Measurements from ENCODE around the gene PARK7. TPM values are rescaled to one million over a fixed set of nuclear protein-coding genes. Genes with fewer than 3 reads are reported as not detected.

Gene PARK7
- total RNA-seq, 2 donors from 2014 or later = 304 to 378 TPM

GRCh38 chr1:8033322-8033721 lies 71.8 kb downstream of the PARK7 start:
- H3K4me3 ChIP-seq (ENCODE audit: low read length) = no peak overlapping the region
- Mint-ChIP-seq H3K36me3 (ENCODE audit: low read depth) (no peaks in the 10 kb centered on the region), H3K9me3 (no peaks in the 10 kb centered on the region), H3K27me3 (ENCODE audit: insufficient read depth) (no peaks in the 10 kb centered on the region), H3K4me3 (no peak overlapping the region), H3K27ac (no peak overlapping the region), H3K4me1 (peaks cover 12% of the 10 kb centered on the region)
- WGBS, 2 experiments (ENCODE audit: insufficient coverage in 1 of 2, insufficient read length in 1 of 2) = 96 to 100% methylated on average over 4 to 6 of the region's 6 CpGs
- H3K9me3 ChIP-seq (ENCODE audit: control insufficient read depth, low read length) = no peaks in the 10 kb centered on the region
- H3K27ac ChIP-seq (ENCODE audit: low read depth, low read length) = no peak overlapping the region
- TF ChIP-seq CTCF (conservative IDR thresholded peaks at IDR 0.05) = no peak
- H3K36me3 ChIP-seq (ENCODE audit: control insufficient read depth, insufficient read depth, low read length) = no peaks in the 10 kb centered on the region
- H3K27me3 ChIP-seq (ENCODE audit: control insufficient read depth, insufficient read depth, low read length, poor library complexity, severe bottlenecking) = no peaks in the 10 kb centered on the region
- DNase-seq = no peak
- no peak overlapping the region for H3K9ac ChIP-seq (ENCODE audit: extremely low read depth, low read length, poor library complexity, severe bottlenecking)
- H3K4me1 ChIP-seq (ENCODE audit: control insufficient read depth, insufficient read depth, low read length) = no peaks in the 10 kb centered on the region

Other genes with a start within 250 kb of the PARK7 start
- gene VAMP3, start 190.4 kb upstream of the PARK7 start, total RNA-seq = 10 to 100 TPM; 53.2 to 60.2 TPM
- gene PER3, start 177.4 kb upstream of the PARK7 start, total RNA-seq = 1 to 10 TPM; 3.9 to 6.3 TPM
- not detected for gene UTS2, start 108.6 kb upstream of the PARK7 start, total RNA-seq
- gene TNFRSF9, start 20.9 kb upstream of the PARK7 start, total RNA-seq = not detected
- 10 to 100 TPM; 61.4 to 72.5 TPM for gene ERRFI1, start 64.6 kb downstream of the PARK7 start, total RNA-seq

All from endodermal cell (in vitro differentiated cells).